ENCODE measurements around the gene DNAJC2. TPM values are rescaled to one million over a fixed set of nuclear protein-coding genes. Genes with fewer than 3 reads are reported as not detected.

Gene DNAJC2
- total RNA-seq, 6 experiments from 2014 or later = 23.9 to 28.2 (median 25.5) TPM

GRCh38 chr7:103387242-103387641, 42.7 kb upstream of the DNAJC2 start:
- peaks cover 10% of the 10 kb centered on the region for H3K4me1 Mint-ChIP-seq (ENCODE audit: low read depth)
- H3K9me3 Mint-ChIP-seq = no peaks in the 10 kb centered on the region
- no peak overlapping the region for H3K4me3 Mint-ChIP-seq
- H3K27me3 Mint-ChIP-seq (ENCODE audit: insufficient read depth) = peaks cover 13% of the 10 kb centered on the region
- H3K27ac Mint-ChIP-seq = no peak overlapping the region
- no peaks in the 10 kb centered on the region for H3K36me3 Mint-ChIP-seq (ENCODE audit: low read depth)
- DNase-seq = no peak
- TF ChIP-seq CTCF (IDR thresholded peaks at IDR 0.05) = no peak

- no peak overlapping the region for H3K27ac Mint-ChIP-seq
- H3K27me3 Mint-ChIP-seq (ENCODE audit: insufficient read depth) = peaks cover 5% of the 10 kb centered on the region; the same call in 1 of the 2 replicates
- no peaks in the 10 kb centered on the region for H3K36me3 Mint-ChIP-seq (ENCODE audit: low read depth)
- H3K4me1 Mint-ChIP-seq (ENCODE audit: low read depth) = peaks cover 6% of the 10 kb centered on the region; the same call in 1 of the 2 replicates
- no peak for DNase-seq
- H3K9me3 Mint-ChIP-seq = no peaks in the 10 kb centered on the region
- H3K4me3 Mint-ChIP-seq = no peak overlapping the region
- no peak for TF ChIP-seq CTCF (IDR thresholded peaks at IDR 0.05)
Measured at GRCh38 chr7:103382032-103382402, 37.5 kb upstream of the DNAJC2 start.

- no peaks in the 10 kb centered on the region for H3K9me3 Mint-ChIP-seq
- H3K27me3 Mint-ChIP-seq (ENCODE audit: insufficient read depth) = peaks cover 5% of the 10 kb centered on the region; the same call in 1 of the 2 replicates
- no peaks in the 10 kb centered on the region for H3K36me3 Mint-ChIP-seq (ENCODE audit: low read depth)
- H3K4me1 Mint-ChIP-seq (ENCODE audit: low read depth) = peaks cover 6% of the 10 kb centered on the region; the same call in 1 of the 2 replicates
- no peak overlapping the region for H3K27ac Mint-ChIP-seq
- TF ChIP-seq CTCF (IDR thresholded peaks at IDR 0.05) = no peak
- DNase-seq = no peak
- H3K4me3 Mint-ChIP-seq = no peak overlapping the region
Measured at GRCh38 chr7:103381280-103382031, 36.9 kb upstream of the DNAJC2 start.

GRCh38 chr7:103380395-103381191, 36.0 kb upstream of the DNAJC2 start:
- no peaks in the 10 kb centered on the region for H3K36me3 Mint-ChIP-seq (ENCODE audit: low read depth)
- H3K4me1 Mint-ChIP-seq (ENCODE audit: low read depth) = peaks cover 6% of the 10 kb centered on the region; the same call in 1 of the 2 replicates
- no peak for DNase-seq
- no peak overlapping the region for H3K27ac Mint-ChIP-seq
- H3K27me3 Mint-ChIP-seq (ENCODE audit: insufficient read depth) = peaks cover 5% of the 10 kb centered on the region; the same call in 1 of the 2 replicates
- no peak for TF ChIP-seq CTCF (IDR thresholded peaks at IDR 0.05)
- no peaks in the 10 kb centered on the region for H3K9me3 Mint-ChIP-seq
- H3K4me3 Mint-ChIP-seq = no peak overlapping the region

- H3K4me1 Mint-ChIP-seq (ENCODE audit: low read depth) = peaks cover 6% of the 10 kb centered on the region; the same call in 1 of the 2 replicates
Measured at GRCh38 chr7:103379270-103379975, 34.9 kb upstream of the DNAJC2 start.

More at GRCh38 chr7:103379270-103379975, 34.9 kb upstream of the DNAJC2 start:
- TF ChIP-seq CTCF (IDR thresholded peaks at IDR 0.05) = no peak
- Mint-ChIP-seq H3K36me3 (ENCODE audit: low read depth) (no peaks in the 10 kb centered on the region), H3K27ac (no peak overlapping the region), H3K9me3 (no peaks in the 10 kb centered on the region), H3K27me3 (ENCODE audit: insufficient read depth) (peaks cover 5% of the 10 kb centered on the region; the same call in 1 of the 2 replicates), H3K4me3 (no peak overlapping the region)
- DNase-seq = no peak

Measured in HFFc6 (cell line).